ENCODE data around the gene TUT7.

TUT7 gene

GRCh38 chr9:86257391-86257790 is 96.8 kb downstream of the TUT7 start:
- in situ Hi-C loops (cut with HindIII; ENCODE audit: low sequenced_read_pairs), result no loop called here
- H3K4me3 ChIP-seq (ENCODE audit: low read depth, low read length), result no peak overlapping the region

GRCh38 chr9:86256653-86257052 is 97.6 kb downstream of the TUT7 start:
- in situ Hi-C loops (cut with HindIII; ENCODE audit: low sequenced_read_pairs), result no loop called here
- H3K4me3 ChIP-seq (ENCODE audit: low read depth, low read length), result no peak overlapping the region
- DNase-seq (ENCODE audit: low read depth), result no peak
- no peak for TF ChIP-seq CTCF (IDR thresholded peaks at IDR 0.05; ENCODE audit: low read depth, low read length, missing control alignments)

More at GRCh38 chr9:86257391-86257790, 96.8 kb downstream of the TUT7 start:
- no peak for TF ChIP-seq CTCF (IDR thresholded peaks at IDR 0.05; ENCODE audit: low read depth, low read length, missing control alignments)
- no peak for DNase-seq (ENCODE audit: low read depth)

- in situ Hi-C loops (cut with HindIII; ENCODE audit: low sequenced_read_pairs), result no loop called here
Measured at GRCh38 chr9:86253577-86253976, 100.6 kb downstream of the TUT7 start.

GRCh38 chr9:86252870-86253269 is 101.3 kb downstream of the TUT7 start:
- no peak for TF ChIP-seq CTCF (IDR thresholded peaks at IDR 0.05; ENCODE audit: low read depth, low read length, missing control alignments)
- no peak for DNase-seq (ENCODE audit: low read depth)
- in situ Hi-C loops (cut with HindIII; ENCODE audit: low sequenced_read_pairs), result no loop called here
- no peak overlapping the region for H3K4me3 ChIP-seq (ENCODE audit: low read depth, low read length)

More at GRCh38 chr9:86253577-86253976, 100.6 kb downstream of the TUT7 start:
- no peak for DNase-seq (ENCODE audit: low read depth)
- TF ChIP-seq CTCF (IDR thresholded peaks at IDR 0.05; ENCODE audit: low read depth, low read length, missing control alignments), result no peak
- no peak overlapping the region for H3K4me3 ChIP-seq (ENCODE audit: low read depth, low read length)

GRCh38 chr9:86250123-86250522 is 104.1 kb downstream of the TUT7 start:
- in situ Hi-C loops (cut with HindIII; ENCODE audit: low sequenced_read_pairs), result no loop called here
- no peak for DNase-seq (ENCODE audit: low read depth)
- TF ChIP-seq CTCF (IDR thresholded peaks at IDR 0.05; ENCODE audit: low read depth, low read length, missing control alignments), result no peak
- H3K4me3 ChIP-seq (ENCODE audit: low read depth, low read length), result no peak overlapping the region

- no peak for TF ChIP-seq CTCF (IDR thresholded peaks at IDR 0.05; ENCODE audit: low read depth, low read length, missing control alignments)
- DNase-seq (ENCODE audit: low read depth), result no peak
- in situ Hi-C loops (cut with HindIII; ENCODE audit: low sequenced_read_pairs), result no loop called here
- no peak overlapping the region for H3K4me3 ChIP-seq (ENCODE audit: low read depth, low read length)
Measured at GRCh38 chr9:86248746-86249145, 105.5 kb downstream of the TUT7 start.

- H3K4me3 ChIP-seq (ENCODE audit: low read depth, low read length), result no peak overlapping the region
- DNase-seq (ENCODE audit: low read depth), result no peak
- no peak for TF ChIP-seq CTCF (IDR thresholded peaks at IDR 0.05; ENCODE audit: low read depth, low read length, missing control alignments)
- in situ Hi-C loops (cut with HindIII; ENCODE audit: low sequenced_read_pairs), result no loop called here
Measured at GRCh38 chr9:86246752-86247161, 107.5 kb downstream of the TUT7 start.

Measured in astrocyte of the cerebellum (primary cell).